GM12872 (cell line): ENCODE data around the gene TEKT1.

Source experiments
- CTCF ChIP-seq: IDR thresholded peaks from 3 replicates; pipeline ENCODE4 v1.5.1; 2011; ENCODE audit warnings: low read depth, mild to moderate bottlenecking, low read length, moderate library complexity; ENCODE audit not compliant: insufficient read depth

The TEKT1 gene

GRCh38 chr17:6757747-6758146 lies 73.8 kb downstream of the TEKT1 start:
- no peak for TF ChIP-seq CTCF

- no peak for TF ChIP-seq CTCF
These were observed 75.0 kb downstream of the TEKT1 start for GRCh38 chr17:6756425-6757031.

- TF ChIP-seq CTCF: no peak
These were observed 75.8 kb downstream of the TEKT1 start, which contains the start of gene XAF1 for GRCh38 chr17:6755731-6756184. XAF1 (plus strand) TSS chr17:6756046; CDS start chr17:6756079, 33 bp downstream.

- no peak for TF ChIP-seq CTCF
These were observed 76.2 kb downstream of the TEKT1 start for GRCh38 chr17:6755281-6755680.

- no peak for TF ChIP-seq CTCF
These were observed 78.0 kb downstream of the TEKT1 start for GRCh38 chr17:6753546-6753945.

- TF ChIP-seq CTCF: no peak
These were observed 78.5 kb downstream of the TEKT1 start for GRCh38 chr17:6753006-6753445.

- no peak for TF ChIP-seq CTCF
These were observed 79.2 kb downstream of the TEKT1 start for GRCh38 chr17:6752068-6752909.
